NCI-H510A treated with DMSO at 0.1 percent for 48 hours (cell line): ENCODE results near the gene AKR1D1.
"Not testable (repeated sequence)": the region's sequence is repeated elsewhere in the genome, so short reads cannot be mapped to it uniquely, and the experiment has no call there.

Source experiments
- DNase-seq: peaks from one replicate; lab custom pipeline; 2025; lab: John Stamatoyannopoulos, UW

Gene AKR1D1

GRCh38 chr7:138074121-138074520, 2.1 kb upstream of the AKR1D1 start:
- no peak for DNase-seq

GRCh38 chr7:138074540-138074939, 1.7 kb upstream of the AKR1D1 start:
- no peak for DNase-seq

GRCh38 chr7:138075350-138075749, 909 bp upstream of the AKR1D1 start:
- DNase-seq = no peak

- DNase-seq = not testable (repeated sequence)
These were observed 473 bp upstream of the AKR1D1 start for GRCh38 chr7:138075786-138076185.

GRCh38 chr7:138077809-138078208, 1.6 kb downstream of the AKR1D1 start:
- no peak for DNase-seq

GRCh38 chr7:138079137-138079536, 2.9 kb downstream of the AKR1D1 start:
- no peak for DNase-seq

- DNase-seq = no peak
These were observed 5.6 kb downstream of the AKR1D1 start for GRCh38 chr7:138081868-138082267.

GRCh38 chr7:138083859-138084258, 7.6 kb downstream of the AKR1D1 start:
- DNase-seq = no peak

GRCh38 chr7:138086563-138087270, 10.5 kb downstream of the AKR1D1 start:
- no peak for DNase-seq

- DNase-seq = no peak
These were observed 13.0 kb downstream of the AKR1D1 start for GRCh38 chr7:138089080-138089901.

GRCh38 chr7:138091032-138091431, 14.8 kb downstream of the AKR1D1 start:
- DNase-seq = no peak

- not testable (repeated sequence) for DNase-seq
These were observed 15.6 kb downstream of the AKR1D1 start for GRCh38 chr7:138091840-138092239.

- DNase-seq = no peak
These were observed 16.3 kb downstream of the AKR1D1 start for GRCh38 chr7:138092486-138093028.

- DNase-seq = no peak
These were observed 20.0 kb downstream of the AKR1D1 start for GRCh38 chr7:138095972-138096935.

- DNase-seq = peak; percentile 8
These were observed 20.9 kb downstream of the AKR1D1 start for GRCh38 chr7:138097064-138097741.

GRCh38 chr7:138099813-138100212, 23.6 kb downstream of the AKR1D1 start:
- no peak for DNase-seq

- DNase-seq = no peak
These were observed 29.0 kb downstream of the AKR1D1 start for GRCh38 chr7:138105221-138105620.

- DNase-seq = no peak
These were observed 38.8 kb downstream of the AKR1D1 start for GRCh38 chr7:138115047-138115446.

GRCh38 chr7:138116141-138116540, 39.9 kb downstream of the AKR1D1 start:
- no peak for DNase-seq

- DNase-seq = no peak
These were observed 40.6 kb downstream of the AKR1D1 start for GRCh38 chr7:138116892-138117291.

- DNase-seq = no peak
These were observed 44.0 kb downstream of the AKR1D1 start for GRCh38 chr7:138120140-138120827.
